Aorta (tissue), 5 donors: Measurements from ENCODE around the gene PRKCA. TPM values are rescaled to one million over a fixed set of nuclear protein-coding genes. Genes with fewer than 3 reads are reported as not detected.
"Not testable (repeated sequence)": the region's sequence is repeated elsewhere in the genome, so short reads cannot be mapped to it uniquely, and the experiment has no call there.

Experiments used
- ATAC-seq: fragments of 200-7000 bp; cut with Tn5 transposase; one replicate; pipeline ENCODE4 v1.9.1; 2022; ENCODE audit warnings: moderate library complexity; ENCODE audit not compliant: low FRiP score
- DNase-seq, 2 donors: peaks; one replicate each; pipeline ENCODE4 v3.0.0-alpha.2; 2020
- H3K27ac ChIP-seq, 2 donors: one replicate each; pipeline ENCODE4 v1.5.1; 2013; ENCODE audit warnings: low read length in 2 of 2, mild to moderate bottlenecking in 2 of 2, moderate library complexity in 2 of 2, control low read depth in 1 of 2, inconsistent platforms in 1 of 2, low read depth in 1 of 2
- H3K27me3 ChIP-seq, 2 donors: one replicate each; pipeline ENCODE4 v1.6.1; 2013; ENCODE audit warnings: control low read depth in 1 of 2, low read length in 1 of 2, mild to moderate bottlenecking in 1 of 2, moderate library complexity in 1 of 2; ENCODE audit not compliant: insufficient read depth in 2 of 2, control insufficient read depth in 1 of 2
- H3K36me3 ChIP-seq, 2 donors: one replicate each; pipeline ENCODE4 v1.6.1; 2013; ENCODE audit warnings: control low read depth in 1 of 2, low read length in 1 of 2, mild to moderate bottlenecking in 1 of 2; ENCODE audit not compliant: insufficient read depth in 2 of 2, control insufficient read depth in 1 of 2
- H3K4me1 ChIP-seq, 2 donors: one replicate each; pipeline ENCODE4 v1.6.1; 2013; ENCODE audit warnings: low read length in 2 of 2, control low read depth in 1 of 2, mild to moderate bottlenecking in 1 of 2, moderate library complexity in 1 of 2; ENCODE audit not compliant: insufficient read depth in 2 of 2, control insufficient read depth in 1 of 2
- H3K4me3 ChIP-seq, 2 donors: one replicate each; pipeline ENCODE4 v1.5.1; 2013; ENCODE audit warnings: low read length in 2 of 2, control low read depth in 1 of 2, mild to moderate bottlenecking in 1 of 2
- H3K9me3 ChIP-seq: one replicate; pipeline ENCODE4 v1.6.1; 2013; ENCODE audit warnings: mild to moderate bottlenecking, low read length; ENCODE audit not compliant: control insufficient read depth
- WGBS, 2 donors: extraction: QIAGEN DNeasy Blood & Tissue Kit; methylation state at CpG; one replicate each; pipeline ENCODE4 v1.1.7; 2013; 5-methylcytosine and 5-hydroxymethylcytosine counted together
- intact Hi-C, 2 donors: fragments of 100-400 bp; cut with DNase I; formaldehyde crosslinking; loops; one replicate each; pipeline versions ENCODE4 v1.14.2 to v1.15.0; 2022
- polyA plus RNA-seq, 2 donors: library from polyadenylated mRNA; stranded (reverse); fragments of 200-250 nt; gene quantifications; one replicate each; pipeline ENCODE4 v1.2.3, GENCODE V29; 2013
- total RNA-seq, 2 donors: library from RNA; stranded (reverse); fragmentation: NEBNext Ultra II Directional; extraction: Animal tissue kit (Norgen Biotek cat#: 25700); gene quantifications; one replicate each; pipeline ENCODE4 v1.2.1, GENCODE V29; 2021
- donor health status: healthy with polysubstance abuse.
- donor health status: Bipolar disorder and iron deficiency.
- donor health status: DM: no; HTN: no; CAD: no.
- donor health status: DM: no; HTN: no; CAD: no.
- donor health status: DM: yes; HTN: yes; CAD: no.

Gene PRKCA
- total and polyA plus RNA-seq, 4 donors: 2.7 to 15.4 (median 9.1) TPM

DNA sequence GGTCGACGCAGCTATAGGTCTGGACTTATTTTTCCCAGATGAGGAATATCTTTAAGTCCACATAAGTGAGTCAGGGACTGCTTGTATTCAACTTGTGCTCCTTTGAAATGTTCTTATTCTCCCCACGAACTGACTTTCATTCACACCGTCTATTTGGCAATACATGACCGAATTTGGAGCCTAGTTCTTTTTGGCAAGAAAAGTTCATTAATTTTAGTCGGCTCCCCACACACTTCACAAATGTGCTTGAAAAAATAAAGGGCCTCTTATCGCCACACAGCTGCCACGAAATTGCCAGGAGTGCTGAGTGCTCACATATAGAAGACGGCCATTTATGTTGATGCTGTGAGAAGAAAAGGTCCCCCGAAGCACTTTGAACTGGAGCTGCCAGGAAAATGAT, 152.6 kb downstream of the PRKCA start:
- no peak for ATAC-seq
- H3K27me3 ChIP-seq: no peaks in the 10 kb centered on the region
- H3K27ac ChIP-seq: no peak overlapping the region
- 59 to 71% methylated on average over 10 of the region's 10 CpGs for WGBS, 2 donors
- no peaks in the 10 kb centered on the region for H3K36me3 ChIP-seq
- intact Hi-C loops: no loop called here
- no peak overlapping the region for H3K4me3 ChIP-seq
- no peaks in the 10 kb centered on the region for H3K4me1 ChIP-seq
- DNase-seq: no peak
- H3K9me3 ChIP-seq: peaks cover 2% of the 10 kb centered on the region

- intact Hi-C loops, H3K9me3 ChIP-seq, DNase-seq, H3K4me3 ChIP-seq, H3K27ac ChIP-seq, H3K4me1 ChIP-seq, H3K36me3 ChIP-seq, ATAC-seq, H3K27me3 ChIP-seq: not testable (repeated sequence)
- 97% methylated on average over 3 of the region's 3 CpGs for WGBS, 2 donors
Observed at GRCh38 chr17:66457499-66457898, 155.1 kb downstream of the PRKCA start.

GRCh38 chr17:66458782-66459181, 156.4 kb downstream of the PRKCA start:
- ATAC-seq: no peak
- Histone ChIP-seq H3K4me3 (no peak overlapping the region), H3K27me3 (no peaks in the 10 kb centered on the region), H3K27ac (no peak overlapping the region), H3K9me3 (peaks cover 2% of the 10 kb centered on the region), H3K4me1 (no peaks in the 10 kb centered on the region), H3K36me3 (no peaks in the 10 kb centered on the region)
- intact Hi-C loops: no loop called here
- 96% methylated on average over 4 of the region's 4 CpGs for WGBS, 2 donors
- DNase-seq: no peak

DNA sequence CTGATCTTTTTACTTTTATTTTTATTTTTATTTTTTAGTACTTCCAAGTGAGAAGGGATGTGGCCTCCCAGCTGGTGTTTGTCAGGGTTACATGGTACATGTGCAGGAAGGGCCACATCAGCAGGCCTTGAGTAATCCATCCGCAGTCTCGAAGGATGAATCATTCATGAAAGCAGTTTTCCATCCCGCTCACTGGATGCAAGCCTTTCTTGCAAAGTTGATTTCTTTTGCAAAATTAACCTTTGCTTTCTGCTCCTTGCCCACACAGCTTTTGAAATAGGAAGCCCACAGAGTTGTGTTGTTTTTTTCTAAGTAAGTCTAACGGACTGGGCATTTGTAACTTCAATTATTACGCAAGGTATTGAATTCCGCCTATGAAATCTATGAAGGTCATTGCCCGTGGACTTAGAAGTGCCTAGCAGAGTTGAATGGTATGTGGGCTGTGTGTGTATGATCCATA, 157.4 kb downstream of the PRKCA start:
- intact Hi-C loops: no loop called here
- Histone ChIP-seq H3K9me3 (peaks cover 2% of the 10 kb centered on the region), H3K36me3 (no peaks in the 10 kb centered on the region), H3K4me3 (no peak overlapping the region), H3K27ac (no peak overlapping the region), H3K27me3 (no peaks in the 10 kb centered on the region), H3K4me1 (no peaks in the 10 kb centered on the region)
- DNase-seq (peak in 1 of 2 donors; percentile 70), ATAC-seq (no peak)
- 76 to 80% methylated on average over 7 of the region's 7 CpGs for WGBS, 2 donors

DNA sequence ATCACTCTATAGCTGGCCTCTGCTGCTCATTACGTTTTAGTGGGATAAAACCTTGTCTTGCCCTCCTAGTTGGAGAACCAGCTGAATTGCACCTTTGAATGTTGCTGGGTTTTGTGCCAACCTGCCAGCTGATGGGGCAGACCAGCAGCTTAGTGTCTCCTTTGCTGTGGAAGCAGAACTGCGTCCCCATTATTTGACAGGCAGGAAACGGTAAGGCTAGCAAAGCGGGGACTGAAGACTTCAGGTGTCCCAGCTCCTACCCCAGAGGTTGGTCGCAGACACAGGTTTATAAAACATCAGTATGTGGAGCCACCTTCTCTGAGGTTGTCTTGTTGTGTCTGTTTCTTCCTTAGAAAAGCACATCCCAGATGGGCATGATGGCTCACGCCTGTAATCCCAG, 158.1 kb downstream of the PRKCA start:
- H3K9me3 ChIP-seq: peaks cover 2% of the 10 kb centered on the region
- H3K27me3 ChIP-seq: no peaks in the 10 kb centered on the region
- WGBS, 2 donors: 91 to 96% methylated on average over 6 of the region's 6 CpGs
- DNase-seq (no peak), ATAC-seq (no peak)
- no peak overlapping the region for H3K27ac ChIP-seq
- no peaks in the 10 kb centered on the region for H3K36me3 ChIP-seq
- intact Hi-C loops: no loop called here
- H3K4me1 ChIP-seq: no peaks in the 10 kb centered on the region
- no peak overlapping the region for H3K4me3 ChIP-seq

DNA sequence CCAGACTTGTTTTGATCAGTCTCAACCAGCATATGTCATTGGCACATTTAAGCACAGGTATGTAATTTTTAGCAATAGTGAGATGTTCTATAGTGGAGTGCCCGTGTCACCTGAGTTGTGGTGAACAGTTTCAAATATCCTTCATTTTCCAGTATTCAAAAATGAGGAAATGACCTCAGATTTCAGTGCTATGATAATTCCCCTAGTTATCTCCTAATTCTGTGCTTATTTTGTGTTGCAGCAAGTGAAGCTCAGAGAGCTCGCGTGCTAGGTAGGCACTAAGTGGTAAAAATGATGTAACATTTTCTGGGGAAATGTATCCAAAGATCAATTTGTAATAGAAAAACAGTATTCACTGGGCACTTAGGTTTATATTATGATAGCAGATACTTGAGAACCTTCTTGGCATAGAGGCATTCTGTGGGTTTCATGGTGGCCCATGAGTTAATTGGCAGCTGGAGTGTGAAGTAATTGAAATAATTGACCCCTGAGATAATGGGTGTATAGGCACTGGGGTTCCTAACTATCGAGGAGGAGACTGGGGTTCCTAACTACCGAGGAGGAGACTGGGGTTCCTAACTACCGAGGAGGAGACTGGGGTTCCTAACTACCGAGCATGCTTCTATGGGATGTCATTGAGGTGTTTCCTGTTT, 159.1 kb downstream of the PRKCA start:
- Histone ChIP-seq H3K9me3 (peaks cover 2% of the 10 kb centered on the region), H3K27ac (no peak overlapping the region), H3K36me3 (no peaks in the 10 kb centered on the region), H3K4me1 (no peaks in the 10 kb centered on the region), H3K4me3 (no peak overlapping the region), H3K27me3 (no peaks in the 10 kb centered on the region)
- no peak for DNase-seq
- 86 to 94% methylated on average over 7 of the region's 7 CpGs for WGBS, 2 donors
- intact Hi-C loops: no loop called here
- no peak for ATAC-seq

DNA sequence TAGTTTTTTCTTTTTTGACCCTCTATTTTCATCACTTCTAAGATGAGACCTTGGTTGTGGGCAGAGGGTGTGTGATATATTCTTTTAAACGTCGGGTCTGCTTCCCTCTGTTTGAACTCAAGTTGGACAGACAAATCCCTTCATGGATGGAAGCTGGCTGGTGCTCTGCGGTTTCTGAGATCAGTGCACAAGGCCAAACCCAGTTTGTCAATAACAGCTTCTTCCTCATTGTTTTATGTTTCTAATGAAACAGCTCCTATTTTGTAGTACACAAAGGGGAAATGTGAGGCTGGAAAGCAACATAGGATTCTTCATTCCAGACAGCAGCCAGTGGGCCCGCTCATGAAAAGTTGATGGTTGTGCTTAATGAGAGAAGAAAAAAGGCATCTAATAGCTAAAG, 159.6 kb downstream of the PRKCA start:
- no peaks in the 10 kb centered on the region for H3K36me3 ChIP-seq
- H3K27me3 ChIP-seq: no peaks in the 10 kb centered on the region
- no peak overlapping the region for H3K4me3 ChIP-seq
- DNase-seq (no peak), ATAC-seq (no peak)
- H3K9me3 ChIP-seq: no peaks in the 10 kb centered on the region
- H3K4me1 ChIP-seq: no peaks in the 10 kb centered on the region
- intact Hi-C loops: no loop called here
- no peak overlapping the region for H3K27ac ChIP-seq
- WGBS, 2 donors: 93 to 94% methylated on average over 4 of the region's 4 CpGs

DNA sequence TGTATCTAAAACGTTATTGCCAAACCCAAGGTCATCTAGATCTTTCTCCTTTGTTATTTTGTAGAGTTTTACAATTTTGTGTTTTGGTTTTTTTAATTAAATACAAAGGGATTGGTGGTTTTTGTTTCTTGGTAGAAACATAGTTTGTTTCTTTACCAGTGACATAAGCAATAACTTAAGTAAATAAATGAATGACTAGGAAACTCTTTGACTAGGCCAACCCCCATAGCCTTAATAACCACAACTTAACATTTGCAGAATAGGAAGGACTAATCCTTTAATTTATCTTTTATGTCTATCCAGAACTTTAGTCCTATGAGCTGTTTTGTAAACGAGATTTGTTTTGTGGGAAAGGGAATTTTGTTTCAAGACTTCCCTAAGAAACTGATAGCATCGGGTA, 162.5 kb downstream of the PRKCA start:
- H3K27ac ChIP-seq: no peak overlapping the region
- peaks cover 0 to 8% of the 10 kb centered on the region in 2 donors for H3K4me1 ChIP-seq
- no peaks in the 10 kb centered on the region for H3K36me3 ChIP-seq
- intact Hi-C loops: no loop called here
- WGBS, 2 donors: 93 to 94% methylated on average over 3 of the region's 3 CpGs
- DNase-seq (no peak), ATAC-seq (no peak)
- H3K27me3 ChIP-seq: no peaks in the 10 kb centered on the region
- no peaks in the 10 kb centered on the region for H3K9me3 ChIP-seq
- no peak overlapping the region for H3K4me3 ChIP-seq

DNA sequence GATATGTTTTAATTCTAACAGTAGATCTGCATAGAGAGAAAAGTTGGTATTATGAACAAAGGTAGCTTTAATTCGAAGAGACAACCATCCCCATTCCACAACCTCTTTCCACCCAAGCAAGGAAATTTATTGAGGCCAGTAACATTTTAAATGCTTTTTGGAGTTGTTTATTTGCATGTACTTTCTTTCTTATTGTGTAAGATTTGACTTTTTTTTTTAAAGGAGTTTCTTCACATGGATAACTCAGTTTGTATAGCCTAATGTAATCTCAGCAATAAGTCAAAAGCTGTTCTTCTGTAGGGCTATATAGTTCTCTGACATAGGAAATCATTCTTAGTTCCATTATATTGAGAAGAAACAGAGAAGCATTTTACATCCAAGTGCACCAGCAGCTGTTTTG, 163.3 kb downstream of the PRKCA start:
- WGBS, 2 donors: 95 to 100% methylated on average over 1 of the region's 1 CpG
- H3K36me3 ChIP-seq: no peaks in the 10 kb centered on the region
- intact Hi-C loops: no loop called here
- no peak overlapping the region for H3K27ac ChIP-seq
- ATAC-seq: no peak
- H3K27me3 ChIP-seq: no peaks in the 10 kb centered on the region
- H3K4me1 ChIP-seq: peaks cover 0 to 8% of the 10 kb centered on the region in 2 donors
- H3K9me3 ChIP-seq: no peaks in the 10 kb centered on the region
- DNase-seq: no peak
- H3K4me3 ChIP-seq: no peak overlapping the region
